22Rv1 (cell line): ENCODE data around the gene MYL4.
A peak's percentile ranks its signal among the peaks of the same experiment; 100 is the strongest.

Experiments
- CTCF ChIP-seq: fragments of 450-650 bp; IDR thresholded peaks from 2 replicates; pipeline ENCODE4 v1.5.1; 2017; ENCODE audit warnings: mild to moderate bottlenecking
- ZFX ChIP-seq: fragments of 450-650 bp; IDR thresholded peaks from 2 replicates; pipeline ENCODE4 v1.6.1; 2017; ENCODE audit warnings: antibody characterized with exemption, borderline replicate concordance

GRCh38 chr17:47229535-47230443 lies 20.6 kb downstream of the MYL4 start:
- TF ChIP-seq CTCF (peak; percentile 96), ZFX (no peak)
